HCT116 (cell line): ENCODE results near the gene BDH2. TPM values are rescaled to one million over a fixed set of nuclear protein-coding genes. Genes with fewer than 3 reads are reported as not detected.

Experiments used
- ATAC-seq: fragments of 200-7000 bp; cut with Tn5 transposase; 2 replicates; pipeline ENCODE4 v1.9.1; 2020; ENCODE audit warnings: mild to moderate bottlenecking, moderate library complexity
- BruUV-seq: library from RNA; stranded (reverse); fragments of 400-500 nt; replicated peaks from 2 replicates; lab custom pipeline; 2021; lab: Mats Ljungman, UMichigan
- CTCF ChIA-PET: fragments of 300-600 bp; sonication (Branson Sonifier 250); formaldehyde crosslinking; loops from one replicate; lab custom pipeline; 2021; ENCODE audit warnings: antibody characterized with exemption; lab: Charles Lee
- POLR2A ChIA-PET: fragments of 300-600, 350-600 bp; sonication (Branson Sonifier 250); formaldehyde crosslinking; loops from one replicate; lab custom pipeline; 2021; ENCODE audit warnings: antibody characterized with exemption; lab: Charles Lee
- RAD21 ChIA-PET, 2 experiments: fragments of 300-600 bp; sonication (Branson Sonifier 250); formaldehyde crosslinking; loops; one replicate each; lab custom pipeline; 2023; ENCODE audit warnings: low total read pairs in 2 of 2; ENCODE audit not compliant: uncharacterized antibody in 2 of 2, unreplicated experiment in 2 of 2, low non-redundant PET in 1 of 2; lab: Charles Lee
- DNase-seq: peaks from one replicate; pipeline ENCODE4 v3.0.0-alpha.2; 2010; ENCODE audit warnings: low read depth, low spot score
- H2AFZ ChIP-seq: fragments of 200-600 bp; shearing (Covaris generic), sonication (generic); 2 replicates; pipeline ENCODE4 v1.6.1; 2017; ENCODE audit warnings: low read depth, mixed run types, mixed read lengths, antibody characterized with exemption, low read length; ENCODE audit not compliant: poor library complexity, severe bottlenecking
- H3K27ac ChIP-seq: 2 replicates; pipeline ENCODE4 v1.5.1; 2012; ENCODE audit warnings: low read depth, low read length
- H3K27me3 ChIP-seq: fragments of 200-600 bp; sonication (generic); 2 replicates; pipeline ENCODE4 v1.6.1; 2016; ENCODE audit warnings: mixed run types, low read length, mixed read lengths; ENCODE audit not compliant: insufficient read depth
- H3K36me3 ChIP-seq, 2 experiments: fragments of 200-500 bp in 1 of 2; fragments of 200-600 bp in 1 of 2; sonication (Bioruptor generic) in 1 of 2; sonication (generic) in 1 of 2; 2 replicates each; pipeline versions ENCODE4 v1.5.1 to v1.6.1; 2014 to 2016; ENCODE audit warnings: low read length in 2 of 2, inconsistent platforms in 1 of 2, mixed read lengths in 1 of 2, mixed run types in 1 of 2; ENCODE audit not compliant: insufficient read depth in 2 of 2, control insufficient read depth in 1 of 2
- H3K4me1 ChIP-seq, 2 experiments: fragments of 200-600 bp in 1 of 2; sonication (generic) in 1 of 2; 2 replicates each; pipeline versions ENCODE4 v1.5.1 to v1.6.1; 2012 to 2017; ENCODE audit warnings: low read length in 2 of 2, inconsistent platforms in 1 of 2, mild to moderate bottlenecking in 1 of 2, mixed read lengths in 1 of 2, mixed run types in 1 of 2, moderate library complexity in 1 of 2; ENCODE audit not compliant: insufficient read depth in 2 of 2, control insufficient read depth in 1 of 2
- H3K4me2 ChIP-seq: fragments of 200-600 bp; sonication (generic); 2 replicates; pipeline ENCODE4 v1.6.1; 2017; ENCODE audit warnings: mixed run types, low read length, mixed read lengths
- H3K4me3 ChIP-seq, 2 experiments: fragments of 200-600 bp in 1 of 2; sonication (generic) in 1 of 2; replicated peaks in 1 of 2; 2 replicates each; pipeline ENCODE4 v1.5.1; 2011 to 2016; ENCODE audit warnings: low read length in 2 of 2, control low read depth in 1 of 2, low read depth in 1 of 2, mild to moderate bottlenecking in 1 of 2, mixed read lengths in 1 of 2, mixed run types in 1 of 2
- H3K79me2 ChIP-seq: fragments of 200-600 bp; sonication (generic); 2 replicates; pipeline ENCODE4 v1.6.1; 2017; ENCODE audit warnings: mild to moderate bottlenecking, mixed run types, low read length, moderate library complexity, mixed read lengths; ENCODE audit not compliant: insufficient read depth
- H3K9ac ChIP-seq: fragments of 200-600 bp; sonication (generic); 2 replicates; pipeline ENCODE4 v1.6.1; 2016; ENCODE audit warnings: low read length, mixed read lengths
- H3K9me2 ChIP-seq: fragments of 200-600 bp; sonication (generic), shearing (Covaris generic); 2 replicates; pipeline ENCODE4 v1.6.1; 2017; ENCODE audit warnings: mixed run types, mild to moderate bottlenecking, moderate library complexity; ENCODE audit not compliant: insufficient read depth
- H3K9me3 ChIP-seq, 2 experiments: fragments of 200-500 bp in 1 of 2; fragments of 200-600 bp in 1 of 2; sonication (Bioruptor generic) in 1 of 2; sonication (generic) in 1 of 2; 2 replicates each; pipeline ENCODE4 v1.6.1; 2014 to 2017; ENCODE audit warnings: low read length in 2 of 2, mixed read lengths in 2 of 2, inconsistent platforms in 1 of 2, low read depth in 1 of 2, mild to moderate bottlenecking in 1 of 2, mixed run types in 1 of 2, moderate library complexity in 1 of 2; ENCODE audit not compliant: control insufficient read depth in 1 of 2, insufficient read depth in 1 of 2
- H4K20me1 ChIP-seq: fragments of 200-600 bp; sonication (generic), shearing (Covaris generic); 2 replicates; pipeline ENCODE4 v1.6.1; 2017; ENCODE audit warnings: mixed run types, mild to moderate bottlenecking, moderate library complexity; ENCODE audit not compliant: insufficient read depth
- ATF3 ChIP-seq: IDR thresholded peaks from 2 replicates; pipeline ENCODE4 v1.6.1; 2012
- CBX3 ChIP-seq: IDR thresholded peaks from 2 replicates; pipeline ENCODE4 v1.6.1; 2012; ENCODE audit warnings: low read depth
- CTCF ChIP-seq, 3 experiments: fragments of 200-600 bp in 1 of 3; sonication (generic) in 1 of 3; IDR thresholded peaks in 2 of 3; conservative IDR thresholded peaks in 1 of 3; 2 replicates each; pipeline ENCODE4 v1.5.1; 2012 to 2017; ENCODE audit warnings: low read depth in 2 of 3, low read length in 2 of 3, antibody characterized with exemption in 1 of 3, borderline replicate concordance in 1 of 3, control low read depth in 1 of 3, mild to moderate bottlenecking in 1 of 3, mixed read lengths in 1 of 3, mixed run types in 1 of 3, moderate library complexity in 1 of 3; ENCODE audit not compliant: insufficient read depth in 1 of 3
- EGR1 ChIP-seq: IDR thresholded peaks from 2 replicates; pipeline ENCODE4 v1.6.1; 2012; ENCODE audit warnings: low read depth
- ELF1 ChIP-seq: IDR thresholded peaks from 2 replicates; pipeline ENCODE4 v1.6.1; 2012; ENCODE audit warnings: low read depth, borderline replicate concordance
- FOSL1 ChIP-seq: IDR thresholded peaks from 2 replicates; pipeline ENCODE4 v1.6.1; 2012; ENCODE audit warnings: low read depth
- JUND ChIP-seq: IDR thresholded peaks from 2 replicates; pipeline ENCODE4 v1.6.1; 2012
- MAX ChIP-seq: IDR thresholded peaks from 2 replicates; pipeline ENCODE4 v1.6.1; 2012
- POLR2A ChIP-seq: IDR thresholded peaks from 2 replicates; pipeline ENCODE4 v1.7.0; 2011; ENCODE audit warnings: borderline replicate concordance; ENCODE audit not compliant: insufficient read depth, insufficient read length; ENCODE audit errors: extremely low read depth
- POLR2AphosphoS5 ChIP-seq: IDR thresholded peaks from 2 replicates; pipeline ENCODE4 v1.6.1; 2011; ENCODE audit warnings: mild to moderate bottlenecking, low read depth, low read length, moderate library complexity
- RAD21 ChIP-seq: IDR thresholded peaks from 2 replicates; pipeline ENCODE4 v1.6.1; 2012; ENCODE audit warnings: low read depth, mild to moderate bottlenecking
- SP1 ChIP-seq: IDR thresholded peaks from 2 replicates; pipeline ENCODE4 v1.6.1; 2012; ENCODE audit warnings: low read depth
- SRF ChIP-seq: IDR thresholded peaks from 2 replicates; pipeline ENCODE4 v1.6.1; 2012; ENCODE audit warnings: low read depth
- TCF7L2 ChIP-seq: IDR thresholded peaks from 2 replicates; pipeline ENCODE4 v1.7.0; 2011; ENCODE audit warnings: borderline replicate concordance, inconsistent platforms; ENCODE audit not compliant: insufficient read depth, insufficient read length; ENCODE audit errors: extremely low read depth
- YY1 ChIP-seq: IDR thresholded peaks from 2 replicates; pipeline ENCODE4 v1.6.1; 2011; ENCODE audit warnings: low read length, low read depth, moderate library complexity, mild to moderate bottlenecking; ENCODE audit not compliant: insufficient replicate concordance; ENCODE audit errors: extremely low read depth
- ZBTB33 ChIP-seq: IDR thresholded peaks from 2 replicates; pipeline ENCODE4 v1.6.1; 2011; ENCODE audit warnings: mild to moderate bottlenecking, low read length, moderate library complexity; ENCODE audit not compliant: insufficient replicate concordance; ENCODE audit errors: extremely low read depth
- ZFX ChIP-seq: fragments of 450-650 bp; IDR thresholded peaks from 2 replicates; pipeline ENCODE4 v1.6.1; 2017
- ZNF274 ChIP-seq: fragments of 200-500 bp; sonication (Bioruptor generic); IDR thresholded peaks from 2 replicates; pipeline ENCODE4 v1.6.1; 2014; ENCODE audit warnings: mild to moderate bottlenecking, low read depth, low read length, inconsistent platforms
- intact Hi-C: fragments of 100-400 bp; cut with micrococcal nuclease; formaldehyde crosslinking; loops from 2 replicates; pipeline ENCODE4 v1.10.0; 2022
- total RNA-seq: library from RNA; stranded (reverse); gene quantifications from one replicate; pipeline ENCODE4 v1.2.1, GENCODE V29; 2021; ENCODE audit not compliant: unreplicated experiment

Gene BDH2
- total RNA-seq, 1 experiment from 2014 or later: 5.0 TPM

- ChIA-PET RAD21 (no interaction called here), POLR2A (no interaction called here), CTCF (no interaction called here)
- ATAC-seq (no peak), DNase-seq (no peak)
- H3K9ac ChIP-seq: no peak overlapping the region
- no peak overlapping the region for H2AFZ ChIP-seq
- no peaks in the 10 kb centered on the region for H3K36me3 ChIP-seq
- intact Hi-C loops: no loop called here
- H3K79me2 ChIP-seq: no peaks in the 10 kb centered on the region
- H3K4me1 ChIP-seq: no peaks in the 10 kb centered on the region
- H3K27me3 ChIP-seq: no peaks in the 10 kb centered on the region
- H3K4me3 ChIP-seq: no peak overlapping the region
- no peaks in the 10 kb centered on the region for H4K20me1 ChIP-seq
- no peak overlapping the region for H3K4me2 ChIP-seq
- TF ChIP-seq TCF7L2: no peak
- H3K9me3 ChIP-seq: no peaks in the 10 kb centered on the region
- no peak overlapping the region for H3K27ac ChIP-seq
- no TSS peak for BruUV-seq
- H3K9me2 ChIP-seq: no peaks in the 10 kb centered on the region
These were observed 46.9 kb downstream of the BDH2 start for GRCh38 chr4:103052779-103053178.

GRCh38 chr4:103052145-103052544 lies 47.5 kb downstream of the BDH2 start:
- H2AFZ ChIP-seq: no peak overlapping the region
- H3K79me2 ChIP-seq: no peaks in the 10 kb centered on the region
- no peak overlapping the region for H3K4me3 ChIP-seq
- RAD21 ChIA-PET: no interaction called here
- DNase-seq: no peak
- H3K4me1 ChIP-seq: no peaks in the 10 kb centered on the region
- CTCF ChIA-PET: no interaction called here
- no peaks in the 10 kb centered on the region for H3K36me3 ChIP-seq
- no TSS peak for BruUV-seq
- no peak overlapping the region for H3K9ac ChIP-seq
- H4K20me1 ChIP-seq: no peaks in the 10 kb centered on the region
- ATAC-seq: no peak
- no peaks in the 10 kb centered on the region for H3K27me3 ChIP-seq
- intact Hi-C loops: no loop called here
- POLR2A ChIA-PET: no interaction called here
- H3K9me2 ChIP-seq: no peaks in the 10 kb centered on the region
- H3K27ac ChIP-seq: no peak overlapping the region
- no peaks in the 10 kb centered on the region for H3K9me3 ChIP-seq
- H3K4me2 ChIP-seq: no peak overlapping the region
- TF ChIP-seq RAD21 (no peak), ATF3 (no peak), POLR2A (no peak), FOSL1 (no peak), ZFX (no peak), ELF1 (no peak), SP1 (no peak), JUND (no peak), MAX (no peak), SRF (no peak), EGR1 (no peak), TCF7L2 (no peak), YY1 (no peak), ZNF274 (no peak), CTCF (IDR thresholded peaks at IDR 0.05 in 2 of 3, conservative IDR thresholded peaks at IDR 0.05 in 1 of 3; ENCODE audit: borderline replicate concordance in 1 of 3, insufficient read depth in 1 of 3, low read depth in 2 of 3, low read length in 2 of 3) (no peak), CBX3 (no peak), ZBTB33 (no peak), POLR2AphosphoS5 (no peak)
